Pancreas (tissue), 10 donors: ENCODE measurements around the gene SASH1. TPM values are rescaled to one million over a fixed set of nuclear protein-coding genes. Genes with fewer than 3 reads are reported as not detected.

Source experiments
- ATAC-seq, 4 donors: fragments of 200-7000 bp; cut with Tn5 transposase; one replicate each; pipeline versions ENCODE4 v1.8.0 to v1.9.1; 2020; ENCODE audit warnings: mild to moderate bottlenecking in 4 of 4, moderate library complexity in 4 of 4
- DNase-seq, 6 donors: peaks; one replicate each; pipeline ENCODE4 v3.0.0-alpha.2; 2020
- FAIRE-seq: peaks from 2 replicates; lab custom pipeline; 2012; peaks lifted over from hg19 to GRCh38; lab: Jason Lieb, UNC
- H3K27ac ChIP-seq, 4 donors: fragments of 200-600 bp; sonication (generic); 1 replicate in 3 of 4; 2 replicates in 1 of 4; pipeline versions ENCODE4 v1.5.0 to v1.8.0; 2020
- H3K27me3 ChIP-seq, 4 donors: fragments of 200-600 bp; one replicate each; pipeline ENCODE4 v1.8.0; 2021
- H3K36me3 ChIP-seq, 3 donors: fragments of 200-600 bp; sonication (generic) in 1 of 3; one replicate each; pipeline versions ENCODE4 v1.5.0 to v1.8.0; 2020 to 2021
- H3K4me1 ChIP-seq, 3 donors: fragments of 200-600 bp; one replicate each; pipeline ENCODE4 v1.8.0; 2021
- H3K4me3 ChIP-seq, 4 donors: fragments of 200-600 bp; sonication (generic) in 2 of 4; one replicate each; pipeline versions ENCODE4 v1.5.0 to v1.8.0; 2020 to 2021
- H3K9me3 ChIP-seq, 4 donors: fragments of 200-600 bp; one replicate each; pipeline ENCODE4 v1.8.0; 2021
- WGBS, 2 donors: extraction: QIAGEN DNeasy Blood & Tissue Kit; methylation state at CpG; one replicate each; pipeline ENCODE4 v1.1.7; 2013; 5-methylcytosine and 5-hydroxymethylcytosine counted together
- intact Hi-C, 3 donors: fragments of 100-400 bp; cut with DNase I; formaldehyde crosslinking; loops; one replicate each; pipeline versions ENCODE4 v1.11.1 to v1.14.2; 2022
- polyA plus RNA-seq, 2 donors: library from polyadenylated mRNA; stranded (reverse); fragments of 200-250 nt; gene quantifications; one replicate each; pipeline ENCODE4 v1.2.3, GENCODE V29; 2013
- total RNA-seq, 6 donors: library from RNA; stranded (reverse); fragmentation: NEBNext Ultra II Directional in 4 of 6; extraction: Animal tissue kit (Norgen Biotek cat#: 25700) in 4 of 6; gene quantifications; one replicate each; pipeline versions ENCODE4 v1.2.1 to v1.2.4, GENCODE V29; 2021 to 2023
- TF ChIP-seq, protein P1 (sequence below), 4 donors: fragments of 200-600 bp; sonication (generic) in 3 of 4; IDR thresholded peaks; one replicate each; pipeline versions ENCODE4 v1.5.0 to v1.8.0; 2021; ENCODE audit warnings: antibody characterized with exemption in 4 of 4
- donor health status: healthy with polysubstance abuse.
- donor health status: DM: no; HTN: no; CAD: no; lungs with moderate emphysema.
- donor health status: DM: no; HTN: no; CAD: no.
- donor health status: control.
- donor health status: control.
- donor health status: Bipolar disorder and iron deficiency.
- donor health status: DM: yes; HTN: yes; CAD: no.
- donor health status: DM: no; HTN: no; CAD: no.
- donor health status: DM: no; HTN: no; CAD: no.
- donor health status: DM: yes; HTN: yes; CAD: no.

The SASH1 gene
- total and polyA plus RNA-seq, 8 donors: 5.1 to 15.3 (median 8.9) TPM

- no peak for FAIRE-seq
- Histone ChIP-seq H3K27me3 (no peaks in the 10 kb centered on the region), H3K4me1 (no peaks in the 10 kb centered on the region), H3K27ac (no peak overlapping the region), H3K4me3 (no peak overlapping the region), H3K36me3 (no peaks in the 10 kb centered on the region), H3K9me3 (no peaks in the 10 kb centered on the region)
- no peak for DNase-seq
- no peak for ATAC-seq
- intact Hi-C loops: no loop called here
- TF ChIP-seq, protein P1, sequence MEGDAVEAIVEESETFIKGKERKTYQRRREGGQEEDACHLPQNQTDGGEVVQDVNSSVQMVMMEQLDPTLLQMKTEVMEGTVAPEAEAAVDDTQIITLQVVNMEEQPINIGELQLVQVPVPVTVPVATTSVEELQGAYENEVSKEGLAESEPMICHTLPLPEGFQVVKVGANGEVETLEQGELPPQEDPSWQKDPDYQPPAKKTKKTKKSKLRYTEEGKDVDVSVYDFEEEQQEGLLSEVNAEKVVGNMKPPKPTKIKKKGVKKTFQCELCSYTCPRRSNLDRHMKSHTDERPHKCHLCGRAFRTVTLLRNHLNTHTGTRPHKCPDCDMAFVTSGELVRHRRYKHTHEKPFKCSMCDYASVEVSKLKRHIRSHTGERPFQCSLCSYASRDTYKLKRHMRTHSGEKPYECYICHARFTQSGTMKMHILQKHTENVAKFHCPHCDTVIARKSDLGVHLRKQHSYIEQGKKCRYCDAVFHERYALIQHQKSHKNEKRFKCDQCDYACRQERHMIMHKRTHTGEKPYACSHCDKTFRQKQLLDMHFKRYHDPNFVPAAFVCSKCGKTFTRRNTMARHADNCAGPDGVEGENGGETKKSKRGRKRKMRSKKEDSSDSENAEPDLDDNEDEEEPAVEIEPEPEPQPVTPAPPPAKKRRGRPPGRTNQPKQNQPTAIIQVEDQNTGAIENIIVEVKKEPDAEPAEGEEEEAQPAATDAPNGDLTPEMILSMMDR (IDR thresholded peaks at IDR 0.05): no peak
Measured at GRCh38 chr6:148450866-148451265, 108.2 kb downstream of the SASH1 start.

GRCh38 chr6:148451690-148452089, 109.1 kb downstream of the SASH1 start:
- Histone ChIP-seq H3K36me3 (no peaks in the 10 kb centered on the region), H3K27me3 (no peaks in the 10 kb centered on the region), H3K9me3 (no peaks in the 10 kb centered on the region), H3K27ac (no peak overlapping the region), H3K4me1 (no peaks in the 10 kb centered on the region), H3K4me3 (no peak overlapping the region)
- no peak for FAIRE-seq
- intact Hi-C loops: no loop called here
- TF ChIP-seq, protein P1 (IDR thresholded peaks at IDR 0.05): no peak
- no peak for ATAC-seq
- 82 to 85% methylated on average over 8 of the region's 8 CpGs for WGBS, 2 donors
- DNase-seq: no peak

- no peak for DNase-seq
- no peak overlapping the region for H3K27ac ChIP-seq
Measured at GRCh38 chr6:148452876-148453275, 110.2 kb downstream of the SASH1 start.

DNA sequence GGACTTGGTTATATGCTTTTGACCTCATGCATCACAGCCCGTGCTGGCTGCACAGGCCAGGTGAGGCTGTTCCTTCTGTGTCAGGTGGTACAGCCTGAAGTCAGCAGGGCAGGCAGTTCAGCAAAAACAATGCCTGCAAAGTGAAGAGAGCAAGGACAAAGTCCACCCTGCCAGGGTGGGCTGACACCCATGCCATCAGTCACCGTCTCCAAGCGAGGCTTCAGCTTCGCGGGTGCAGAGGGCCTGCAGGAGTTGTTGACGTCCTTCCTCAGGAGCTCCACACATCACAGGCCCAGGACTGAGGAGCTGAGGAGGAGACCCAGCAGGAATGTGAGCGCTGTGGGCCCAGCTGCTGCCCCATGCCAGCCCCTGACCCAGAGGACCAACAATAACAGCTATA, 111.3 kb downstream of the SASH1 start:
- Histone ChIP-seq H3K27ac (no peak overlapping the region), H3K4me1 (no peaks in the 10 kb centered on the region), H3K27me3 (no peaks in the 10 kb centered on the region), H3K36me3 (no peaks in the 10 kb centered on the region), H3K9me3 (no peaks in the 10 kb centered on the region), H3K4me3 (no peak overlapping the region)
- WGBS, 2 donors: 89 to 92% methylated on average over 7 of the region's 7 CpGs
- FAIRE-seq: no peak
- intact Hi-C loops: no loop called here
- no peak for DNase-seq
- TF ChIP-seq, protein P1 (IDR thresholded peaks at IDR 0.05): no peak
- ATAC-seq: no peak

More at GRCh38 chr6:148452876-148453275, 110.2 kb downstream of the SASH1 start:
- Histone ChIP-seq H3K9me3 (no peaks in the 10 kb centered on the region), H3K4me1 (no peaks in the 10 kb centered on the region), H3K4me3 (no peak overlapping the region), H3K36me3 (no peaks in the 10 kb centered on the region), H3K27me3 (no peaks in the 10 kb centered on the region)
- ATAC-seq (no peak), FAIRE-seq (no peak)
- intact Hi-C loops: no loop called here
- 90 to 93% methylated on average over 16 of the region's 16 CpGs for WGBS, 2 donors
- TF ChIP-seq, protein P1 (IDR thresholded peaks at IDR 0.05): no peak

- no peak overlapping the region for H3K27ac ChIP-seq
- H3K4me3 ChIP-seq: no peak overlapping the region
- H3K4me1 ChIP-seq: no peaks in the 10 kb centered on the region
- no peaks in the 10 kb centered on the region for H3K36me3 ChIP-seq
- no peaks in the 10 kb centered on the region for H3K9me3 ChIP-seq
- intact Hi-C loops: no loop called here
- DNase-seq (no peak), FAIRE-seq (no peak), ATAC-seq (no peak)
- H3K27me3 ChIP-seq: no peaks in the 10 kb centered on the region
- TF ChIP-seq, protein P1 (IDR thresholded peaks at IDR 0.05): no peak
- 55 to 58% methylated on average over 10 of the region's 10 CpGs for WGBS, 2 donors
Measured at GRCh38 chr6:148455225-148455624, 112.6 kb downstream of the SASH1 start.
